Activated CD4-positive, alpha-beta memory T cell treated with anti-CD3 and anti-CD28 coated beads, Interleukin-2, amount 10 ng/mL, durations not matched to agents 7 days and 5 days (primary cell): ENCODE results near the gene PAPLN. TPM values are rescaled to one million over a fixed set of nuclear protein-coding genes. Genes with fewer than 3 reads are reported as not detected.
A peak's percentile ranks its signal among the peaks of the same experiment; 100 is the strongest.

Experiments used
- CTCF ChIA-PET: fragments of 350-600 bp; sonication (Branson Sonifier 250); formaldehyde crosslinking; loops from one replicate; lab custom pipeline; 2021; ENCODE audit warnings: antibody characterized with exemption, inconsistent platforms; lab: Charles Lee
- POLR2A ChIA-PET: fragments of 350-600 bp; sonication (Branson Sonifier 250); formaldehyde crosslinking; loops from one replicate; lab custom pipeline; 2021; ENCODE audit warnings: antibody characterized with exemption; lab: Charles Lee
- DNase-seq: peaks from one replicate; pipeline ENCODE4 v3.0.0-alpha.2; 2020
- H3K27ac Mint-ChIP-seq: one replicate; pipeline ENCODE4 v1.8.0; 2021; ENCODE audit warnings: mild to moderate bottlenecking, mixed read lengths
- H3K27me3 Mint-ChIP-seq: one replicate; pipeline ENCODE4 v1.8.0; 2021; ENCODE audit warnings: mixed read lengths
- H3K36me3 Mint-ChIP-seq: one replicate; pipeline ENCODE4 v1.8.0; 2021; ENCODE audit warnings: low read depth, mixed read lengths
- H3K4me1 Mint-ChIP-seq: one replicate; pipeline ENCODE4 v1.8.0; 2021; ENCODE audit warnings: mixed read lengths
- H3K4me3 Mint-ChIP-seq: one replicate; pipeline ENCODE4 v1.8.0; 2021; ENCODE audit warnings: mild to moderate bottlenecking, mixed read lengths
- H3K9me3 Mint-ChIP-seq: one replicate; pipeline ENCODE4 v1.8.0; 2021; ENCODE audit warnings: mixed read lengths
- total RNA-seq, 2 experiments: library from RNA; stranded (reverse); gene quantifications; one replicate each; pipeline ENCODE4 v1.2.3, GENCODE V29; 2021

Gene PAPLN
- total RNA-seq, 2 experiments from 2014 or later = 1.4 to 1.6 TPM

DNA sequence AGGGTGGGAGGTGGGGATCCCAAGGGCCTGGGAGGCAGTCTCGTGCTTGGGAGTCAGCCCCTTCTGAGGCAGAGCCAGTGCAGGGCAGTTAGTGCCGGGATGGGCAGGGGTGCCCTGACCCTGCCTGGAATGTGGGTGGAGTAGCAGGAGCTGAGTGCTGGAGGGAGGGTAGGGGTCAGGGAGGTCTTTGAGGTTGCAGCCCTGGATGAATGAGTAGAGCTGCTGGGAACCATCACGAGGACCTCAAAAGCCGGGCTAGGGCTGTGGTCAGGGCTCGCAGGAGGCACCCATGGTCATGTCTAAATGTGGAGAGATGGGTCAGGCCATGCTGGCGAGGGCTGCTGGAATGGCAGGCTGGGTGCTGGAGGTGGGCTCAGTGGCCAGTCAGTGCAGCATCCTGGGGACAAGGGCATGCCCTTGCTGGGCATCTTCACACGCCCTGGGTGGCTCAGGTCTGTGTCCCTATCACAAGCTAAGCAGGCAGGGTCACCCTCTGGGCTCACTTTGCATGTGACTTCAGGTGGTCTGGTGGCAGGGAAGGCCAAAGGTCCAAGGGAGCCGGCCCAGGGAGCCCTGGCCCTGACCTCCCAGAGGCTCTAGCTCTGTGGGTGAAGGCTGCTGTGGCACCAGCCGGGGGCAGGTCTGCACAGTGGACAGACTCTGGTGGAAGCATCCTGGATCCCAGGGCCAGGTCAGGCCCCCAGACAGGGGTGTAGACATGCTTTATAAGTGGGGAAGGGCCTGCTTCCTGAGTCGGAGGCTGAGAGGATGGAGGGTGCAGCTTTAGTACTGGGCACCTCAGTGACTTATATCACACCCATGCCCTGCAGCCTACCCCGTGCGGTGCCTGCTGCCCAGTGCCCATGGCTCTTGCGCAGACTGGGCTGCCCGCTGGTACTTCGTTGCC lies 24.5 kb downstream of the PAPLN start:
- CTCF ChIA-PET = no interaction called here
- no peak overlapping the region for H3K4me3 Mint-ChIP-seq
- no peak for DNase-seq

GRCh38 chr14:73262427-73263183 lies 25.3 kb downstream of the PAPLN start:
- no peak for DNase-seq
- CTCF ChIA-PET = no interaction called here

More for the DNA sequence above, 24.5 kb downstream of the PAPLN start:
- Mint-ChIP-seq H3K27me3 (peaks cover 8% of the 10 kb centered on the region), H3K4me1 (peaks cover 3% of the 10 kb centered on the region), H3K36me3 (no peaks in the 10 kb centered on the region), H3K27ac (no peak overlapping the region), H3K9me3 (no peaks in the 10 kb centered on the region)
- POLR2A ChIA-PET = no interaction called here

GRCh38 chr14:73263606-73264005 lies 26.3 kb downstream of the PAPLN start:
- H3K9me3 Mint-ChIP-seq = no peaks in the 10 kb centered on the region
- no peak overlapping the region for H3K4me3 Mint-ChIP-seq
- H3K4me1 Mint-ChIP-seq = no peaks in the 10 kb centered on the region
- H3K36me3 Mint-ChIP-seq = no peaks in the 10 kb centered on the region
- no peak overlapping the region for H3K27ac Mint-ChIP-seq
- ChIA-PET CTCF (interaction anchor here (0.8 kb wide), 1 partner anchor 32 kb away, joined by 4 read pairs; no protein-coding TSS in a partner anchor), POLR2A (interaction anchor here (1.1 kb wide), 1 partner anchor 9 kb away, joined by 3 read pairs; no protein-coding TSS in a partner anchor)
- peaks cover 4% of the 10 kb centered on the region for H3K27me3 Mint-ChIP-seq
- no peak for DNase-seq

More at GRCh38 chr14:73262427-73263183, 25.3 kb downstream of the PAPLN start:
- Mint-ChIP-seq H3K4me1 (peaks cover 3% of the 10 kb centered on the region), H3K9me3 (no peaks in the 10 kb centered on the region), H3K36me3 (no peaks in the 10 kb centered on the region), H3K27me3 (peaks cover 8% of the 10 kb centered on the region), H3K27ac (no peak overlapping the region), H3K4me3 (no peak overlapping the region)
- POLR2A ChIA-PET = interaction anchor here (1.1 kb wide), 1 partner anchor 10 kb away, joined by 3 read pairs; no protein-coding TSS in a partner anchor

GRCh38 chr14:73264080-73264884 lies 27.0 kb downstream of the PAPLN start:
- no peak overlapping the region for H3K27ac Mint-ChIP-seq
- no peaks in the 10 kb centered on the region for H3K9me3 Mint-ChIP-seq
- H3K4me3 Mint-ChIP-seq = no peak overlapping the region
- ChIA-PET POLR2A (no interaction called here), CTCF (interaction anchor here (0.8 kb wide), 1 partner anchor 32 kb away, joined by 4 read pairs; no protein-coding TSS in a partner anchor)
- H3K27me3 Mint-ChIP-seq = peaks cover 6% of the 10 kb centered on the region
- H3K4me1 Mint-ChIP-seq = no peaks in the 10 kb centered on the region
- no peak for DNase-seq
- H3K36me3 Mint-ChIP-seq = no peaks in the 10 kb centered on the region

GRCh38 chr14:73264885-73265720 lies 27.8 kb downstream of the PAPLN start:
- no peaks in the 10 kb centered on the region for H3K4me1 Mint-ChIP-seq
- H3K4me3 Mint-ChIP-seq = no peak overlapping the region
- ChIA-PET POLR2A (no interaction called here), CTCF (no interaction called here)
- H3K36me3 Mint-ChIP-seq = no peaks in the 10 kb centered on the region
- peaks cover 7% of the 10 kb centered on the region for H3K27me3 Mint-ChIP-seq
- H3K9me3 Mint-ChIP-seq = no peaks in the 10 kb centered on the region
- H3K27ac Mint-ChIP-seq = no peak overlapping the region
- DNase-seq = no peak

DNA sequence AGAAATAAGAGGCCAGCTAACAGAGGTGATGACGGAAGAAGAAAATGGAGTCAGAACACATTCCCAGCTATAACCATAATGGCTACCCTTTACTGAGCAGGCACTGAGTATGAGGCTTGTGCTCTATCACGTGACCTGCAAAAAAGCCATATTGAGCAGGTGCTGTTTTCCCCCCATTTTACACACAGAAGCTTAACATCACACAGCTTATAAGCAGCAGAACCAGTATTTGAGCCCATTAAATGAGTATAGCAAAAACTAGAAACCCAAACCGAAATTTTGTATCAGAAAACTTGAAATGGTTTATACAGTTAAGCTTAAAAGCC lies 28.4 kb downstream of the PAPLN start:
- Mint-ChIP-seq H3K4me1 (peaks cover 5% of the 10 kb centered on the region), H3K4me3 (no peak overlapping the region), H3K9me3 (no peaks in the 10 kb centered on the region), H3K36me3 (peaks cover 4% of the 10 kb centered on the region), H3K27me3 (peaks cover 10% of the 10 kb centered on the region), H3K27ac (no peak overlapping the region)
- CTCF ChIA-PET = no interaction called here
- POLR2A ChIA-PET = no interaction called here
- no peak for DNase-seq

DNA sequence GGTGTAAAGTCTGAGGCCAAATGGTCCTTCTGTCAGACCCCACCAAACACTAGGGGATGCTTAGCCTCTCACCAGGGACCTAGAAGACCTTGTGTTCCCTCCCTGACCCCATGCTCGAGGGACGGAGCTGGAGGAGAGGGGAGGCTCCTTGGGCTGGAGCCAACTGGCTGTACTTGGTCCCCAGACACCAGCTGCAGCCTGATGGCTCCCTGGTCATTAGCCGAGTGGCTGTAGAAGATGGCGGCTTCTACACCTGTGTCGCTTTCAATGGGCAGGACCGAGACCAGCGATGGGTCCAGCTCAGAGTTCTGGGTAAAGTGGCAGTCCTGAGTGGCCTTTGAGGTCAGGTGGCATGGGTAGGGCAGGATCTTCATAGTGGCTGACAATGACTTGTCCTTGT lies 29.0 kb downstream of the PAPLN start:
- Mint-ChIP-seq H3K4me3 (no peak overlapping the region), H3K27ac (no peak overlapping the region), H3K4me1 (peaks cover 6% of the 10 kb centered on the region), H3K9me3 (no peaks in the 10 kb centered on the region), H3K27me3 (peaks cover 13% of the 10 kb centered on the region), H3K36me3 (peaks cover 4% of the 10 kb centered on the region)
- DNase-seq = no peak
- ChIA-PET CTCF (no interaction called here), POLR2A (no interaction called here)

DNA sequence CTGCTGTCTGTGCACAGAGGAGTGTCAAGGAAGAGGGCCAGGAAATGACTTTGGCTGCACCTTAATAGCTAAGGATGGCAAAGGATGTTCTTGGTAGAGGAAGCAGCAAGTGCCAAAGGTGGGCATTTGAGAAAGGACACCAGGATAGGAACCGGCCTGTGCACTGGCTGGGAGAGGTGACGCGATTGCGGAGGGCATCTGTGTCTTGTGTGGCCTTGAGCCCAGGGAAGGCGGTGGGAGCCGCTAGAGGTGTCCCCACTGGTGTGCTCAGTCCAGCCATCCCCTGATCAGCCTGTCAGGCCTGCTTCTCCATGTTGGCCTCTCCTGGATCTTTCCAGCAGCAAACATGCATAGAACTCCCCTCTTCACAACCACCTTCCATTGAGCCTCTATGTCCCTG lies 30.2 kb downstream of the PAPLN start:
- peaks cover 13% of the 10 kb centered on the region for H3K27me3 Mint-ChIP-seq
- H3K9me3 Mint-ChIP-seq = no peaks in the 10 kb centered on the region
- H3K36me3 Mint-ChIP-seq = peaks cover 7% of the 10 kb centered on the region
- DNase-seq = no peak
- ChIA-PET CTCF (interaction anchor here (1.3 kb wide), 1 partner anchor 27 kb away, joined by 5 read pairs; no protein-coding TSS in a partner anchor), POLR2A (no interaction called here)
- H3K4me3 Mint-ChIP-seq = no peak overlapping the region
- no peak overlapping the region for H3K27ac Mint-ChIP-seq
- peaks cover 6% of the 10 kb centered on the region for H3K4me1 Mint-ChIP-seq

DNA sequence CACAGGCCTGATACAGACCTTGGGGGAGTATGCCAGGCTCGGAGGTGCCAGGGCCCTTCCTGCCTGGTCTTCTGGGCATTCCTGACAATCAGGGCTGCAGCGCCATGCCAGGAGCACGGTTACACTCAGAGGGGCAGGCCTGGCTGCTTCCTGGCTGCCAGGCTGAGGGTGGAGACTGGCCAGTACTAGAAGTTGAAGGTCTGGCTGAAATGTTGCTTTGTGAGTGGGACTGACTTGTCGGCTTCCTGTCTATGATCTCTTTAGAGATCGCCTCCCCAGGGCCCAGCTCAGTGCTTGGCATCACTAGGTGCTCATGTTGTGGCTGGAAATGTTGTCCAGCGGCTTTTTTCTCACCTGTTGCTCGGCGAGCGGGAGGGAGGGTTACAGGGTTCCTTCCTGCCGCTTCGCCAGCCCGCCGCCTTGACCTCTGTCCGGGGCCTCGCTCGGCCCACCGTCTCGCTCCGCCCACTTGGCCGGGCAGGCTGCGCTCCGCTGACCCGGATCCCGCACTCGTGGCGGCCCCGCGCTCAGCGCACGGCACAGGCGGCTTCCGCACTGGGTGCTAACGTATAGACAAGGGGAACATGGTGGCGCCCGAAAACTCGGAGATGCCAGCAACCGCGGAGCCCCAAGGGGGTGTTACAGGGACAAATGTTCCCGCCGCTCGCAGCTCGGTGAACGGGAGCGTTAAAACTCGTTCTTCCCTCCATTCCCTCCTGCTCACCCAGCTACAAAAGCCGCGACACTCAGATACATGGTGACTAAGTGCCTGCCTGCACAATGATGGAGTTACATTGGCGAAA lies 32.6 kb downstream of the PAPLN start:
- DNase-seq = no peak
- H3K27ac Mint-ChIP-seq = no peak overlapping the region
- POLR2A ChIA-PET = no interaction called here
- peak overlapping the region; percentile 11 for H3K4me3 Mint-ChIP-seq
- no peaks in the 10 kb centered on the region for H3K9me3 Mint-ChIP-seq
- H3K4me1 Mint-ChIP-seq = peaks cover 6% of the 10 kb centered on the region
- CTCF ChIA-PET = interaction anchor here (0.6 to 1.4 kb wide), 4 partner anchors 25 to 1433 kb away, joined by 4 to 5 read pairs (median 4); no protein-coding TSS in a partner anchor
- H3K36me3 Mint-ChIP-seq = peaks cover 12% of the 10 kb centered on the region
- peaks cover 11% of the 10 kb centered on the region for H3K27me3 Mint-ChIP-seq

- POLR2A ChIA-PET = interaction anchor here (0.6 to 1.2 kb wide), 2 partner anchors 9 to 292 kb away, joined by 3 read pairs; no protein-coding TSS in a partner anchor
- peaks cover 11% of the 10 kb centered on the region for H3K27me3 Mint-ChIP-seq
- no peak for DNase-seq
Measured at GRCh38 chr14:73272393-73272792, 35.1 kb downstream of the PAPLN start.

GRCh38 chr14:73273799-73274198 lies 36.5 kb downstream of the PAPLN start:
- peaks cover 6% of the 10 kb centered on the region for H3K4me1 Mint-ChIP-seq
- ChIA-PET POLR2A (no interaction called here), CTCF (interaction anchor here (0.6 to 4.4 kb wide), 3 partner anchors 12 to 196 kb away, joined by 3 to 21 read pairs (median 5); no protein-coding TSS in a partner anchor)
- DNase-seq = no peak
- H3K27me3 Mint-ChIP-seq = peaks cover 11% of the 10 kb centered on the region
- H3K9me3 Mint-ChIP-seq = no peaks in the 10 kb centered on the region
- no peak overlapping the region for H3K27ac Mint-ChIP-seq
- no peak overlapping the region for H3K4me3 Mint-ChIP-seq
- peaks cover 15% of the 10 kb centered on the region for H3K36me3 Mint-ChIP-seq

More at GRCh38 chr14:73272393-73272792, 35.1 kb downstream of the PAPLN start:
- Mint-ChIP-seq H3K4me1 (peaks cover 6% of the 10 kb centered on the region), H3K9me3 (no peaks in the 10 kb centered on the region), H3K36me3 (peaks cover 15% of the 10 kb centered on the region), H3K27ac (no peak overlapping the region), H3K4me3 (no peak overlapping the region)
- CTCF ChIA-PET = interaction anchor here (4.4 kb wide), 1 partner anchor 23 kb away, joined by 21 read pairs; no protein-coding TSS in a partner anchor
